COLO668 (cell line): ENCODE data around the gene HBM.
"Not testable (repeated sequence)": the region's sequence is repeated elsewhere in the genome, so short reads cannot be mapped to it uniquely, and the experiment has no call there.

Experiments used
- DNase-seq: peaks from one replicate; lab custom pipeline; 2025; ENCODE audit not compliant: unreplicated experiment; lab: John Stamatoyannopoulos, UW

Gene HBM

DNA sequence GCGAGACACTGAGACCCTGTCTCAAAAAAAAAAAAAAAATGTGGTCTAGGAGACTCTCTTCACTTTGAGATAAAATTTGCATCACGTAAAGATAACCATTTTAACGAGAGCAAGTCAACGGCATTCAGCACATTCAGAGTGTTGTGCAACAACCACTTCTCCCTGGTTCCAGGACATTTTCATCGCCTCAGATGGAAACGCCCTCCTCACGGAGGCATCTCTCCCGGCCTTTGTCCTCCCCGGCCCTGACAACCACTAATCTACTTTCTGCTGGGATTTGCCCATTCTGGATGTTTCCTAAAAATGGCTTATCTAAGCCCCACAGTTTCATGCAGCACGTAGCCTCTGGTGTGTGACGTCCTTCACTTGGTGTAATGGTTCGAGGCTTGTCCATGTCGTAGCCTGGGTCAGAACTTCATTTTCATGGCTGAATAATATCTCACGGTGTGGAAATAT, 21.0 kb upstream of the HBM start:
- DNase-seq: no peak

DNA sequence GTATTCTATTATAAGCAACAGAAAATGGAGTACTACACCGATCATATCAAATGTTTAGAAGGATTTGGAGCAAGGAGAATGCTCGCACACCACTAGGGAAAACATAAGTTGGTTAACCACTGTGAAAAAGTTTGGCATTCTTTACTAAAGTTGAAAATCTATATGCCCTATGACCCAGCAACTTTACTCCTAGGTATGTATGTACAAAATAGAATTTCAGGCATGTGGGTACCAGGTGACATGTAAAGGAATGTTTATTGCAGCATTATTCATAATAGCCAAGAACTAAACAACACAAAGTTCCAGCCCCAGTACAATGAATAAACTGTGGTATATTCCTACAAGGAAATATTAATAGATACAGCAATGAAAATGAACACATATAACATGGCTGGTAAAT, 19.1 kb upstream of the HBM start:
- no peak for DNase-seq

DNA sequence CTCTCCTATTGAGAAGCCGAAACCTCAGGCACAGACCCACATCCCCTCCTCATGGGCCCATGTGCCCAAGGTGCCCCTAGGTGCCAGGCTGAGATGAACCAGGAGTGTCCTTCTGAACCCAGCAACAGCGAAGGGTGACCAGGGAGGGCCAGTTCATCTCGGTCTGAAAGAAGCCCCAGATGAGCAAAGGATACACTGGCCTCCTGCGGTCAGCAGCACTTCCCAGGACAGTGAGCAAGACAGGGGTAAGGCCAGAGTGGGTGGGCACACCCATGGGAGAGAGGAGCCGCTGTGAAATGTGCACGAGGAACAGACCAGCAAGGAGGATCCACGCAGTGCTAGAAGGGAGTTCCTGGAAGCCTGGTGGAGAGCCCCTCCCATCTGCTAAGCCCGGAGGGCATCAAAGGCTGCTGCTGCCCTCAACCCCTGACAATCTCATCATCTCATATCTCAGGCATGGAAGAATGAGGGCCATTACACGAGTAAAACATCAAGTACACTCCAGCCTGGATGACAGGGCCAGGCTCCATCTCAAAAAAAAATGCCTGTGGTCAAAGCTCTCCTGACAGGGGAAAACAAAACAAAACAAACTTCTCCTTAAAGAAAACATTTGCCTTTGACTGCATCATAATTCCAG, 16.6 kb upstream of the HBM start:
- DNase-seq: no peak

DNA sequence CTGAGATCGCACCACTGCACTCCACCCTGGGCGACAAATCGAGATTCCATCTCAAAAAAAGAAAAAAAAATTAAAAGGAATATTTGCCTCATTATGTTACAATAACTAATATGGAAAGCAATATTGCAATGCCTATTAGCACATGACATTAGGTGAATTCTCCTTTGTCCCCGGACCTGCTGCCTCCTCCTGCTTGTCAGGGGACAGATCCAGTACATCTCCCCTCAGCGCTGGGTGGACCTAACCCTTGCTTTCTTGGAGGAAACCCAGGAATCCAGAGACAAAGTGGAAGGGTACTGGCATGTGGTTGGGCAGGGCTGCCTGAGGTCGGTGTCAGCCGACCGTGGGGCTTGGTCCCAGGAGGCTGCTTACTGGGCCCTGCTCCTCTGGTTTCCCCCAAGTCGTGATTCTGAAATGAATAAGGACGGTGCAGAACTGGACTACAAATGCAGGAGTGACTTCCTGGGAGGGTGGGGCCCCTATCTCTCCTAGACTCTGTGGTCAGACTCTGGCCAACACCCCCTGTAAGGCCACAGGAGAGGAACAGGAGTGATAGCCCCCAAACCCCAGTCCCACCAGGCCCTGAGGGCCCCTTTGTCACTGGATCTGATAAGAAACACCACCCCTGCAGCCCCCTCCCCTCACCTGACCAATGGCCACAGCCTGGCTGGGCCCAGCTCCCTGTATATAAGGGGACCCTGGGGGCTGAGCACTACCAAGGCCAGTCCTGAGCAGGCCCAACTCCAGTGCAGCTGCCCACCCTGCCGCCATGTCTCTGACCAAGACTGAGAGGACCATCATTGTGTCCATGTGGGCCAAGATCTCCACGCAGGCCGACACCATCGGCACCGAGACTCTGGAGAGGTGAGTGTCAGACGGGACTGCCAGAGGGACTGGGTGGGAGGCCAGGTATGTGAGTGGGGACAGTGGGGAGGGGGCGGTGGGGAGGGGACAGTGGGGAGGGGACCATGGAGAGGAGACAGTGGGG, 13.3 kb upstream of the HBM start, which contains the start of gene HBZ:
TSS of gene HBZ (plus strand) at position 504 of the 988 bp plus-strand sequence. CDS start at position 770, 266 bp downstream.
- no peak for DNase-seq

DNA sequence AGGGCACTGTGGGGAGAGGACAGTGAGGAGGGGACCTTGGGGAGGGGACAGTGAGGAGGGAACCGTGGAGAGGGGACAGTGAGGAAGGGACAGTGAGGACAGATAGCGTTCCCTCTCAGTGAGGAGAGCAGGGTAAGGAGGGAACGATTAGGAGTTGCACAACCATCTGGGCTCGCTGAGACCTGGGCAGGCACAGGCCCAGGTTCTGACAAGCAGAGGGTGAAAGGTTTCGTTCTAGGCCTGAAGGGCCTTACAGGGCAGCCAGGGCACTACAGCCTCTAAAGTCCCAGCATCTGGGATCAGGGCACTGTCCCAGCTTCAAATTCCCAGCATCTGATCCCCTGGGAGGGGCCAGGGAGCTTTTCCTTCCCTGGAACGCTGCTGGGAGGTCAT, 12.7 kb upstream of the HBM start:
- DNase-seq: not testable (repeated sequence)

DNA sequence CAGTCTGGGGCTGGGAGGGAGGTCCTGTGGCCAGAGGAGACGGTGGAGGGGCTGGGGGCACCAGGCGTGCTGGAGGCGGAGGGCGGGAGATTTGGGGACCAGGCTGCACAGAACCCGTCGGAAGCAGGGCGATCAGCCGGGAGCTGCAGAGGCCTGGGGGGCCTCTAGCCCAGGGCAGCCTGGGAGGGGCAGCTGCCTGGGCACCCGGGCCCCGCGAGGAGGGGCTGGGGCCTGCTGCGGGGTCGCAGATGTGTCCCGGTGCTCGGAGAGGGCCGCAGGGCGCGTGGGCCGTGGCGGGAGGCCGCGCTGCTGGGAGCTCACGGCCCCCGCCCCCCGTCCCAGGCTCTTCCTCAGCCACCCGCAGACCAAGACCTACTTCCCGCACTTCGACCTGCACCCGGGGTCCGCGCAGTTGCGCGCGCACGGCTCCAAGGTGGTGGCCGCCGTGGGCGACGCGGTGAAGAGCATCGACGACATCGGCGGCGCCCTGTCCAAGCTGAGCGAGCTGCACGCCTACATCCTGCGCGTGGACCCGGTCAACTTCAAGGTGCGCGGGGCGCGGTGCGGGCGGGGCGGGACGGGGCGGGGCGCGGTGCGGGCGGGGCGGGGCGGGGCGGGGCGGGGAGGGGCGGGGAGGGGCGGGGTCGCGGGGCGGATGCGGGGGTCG, 12.1 kb upstream of the HBM start:
- not testable (repeated sequence) for DNase-seq

DNA sequence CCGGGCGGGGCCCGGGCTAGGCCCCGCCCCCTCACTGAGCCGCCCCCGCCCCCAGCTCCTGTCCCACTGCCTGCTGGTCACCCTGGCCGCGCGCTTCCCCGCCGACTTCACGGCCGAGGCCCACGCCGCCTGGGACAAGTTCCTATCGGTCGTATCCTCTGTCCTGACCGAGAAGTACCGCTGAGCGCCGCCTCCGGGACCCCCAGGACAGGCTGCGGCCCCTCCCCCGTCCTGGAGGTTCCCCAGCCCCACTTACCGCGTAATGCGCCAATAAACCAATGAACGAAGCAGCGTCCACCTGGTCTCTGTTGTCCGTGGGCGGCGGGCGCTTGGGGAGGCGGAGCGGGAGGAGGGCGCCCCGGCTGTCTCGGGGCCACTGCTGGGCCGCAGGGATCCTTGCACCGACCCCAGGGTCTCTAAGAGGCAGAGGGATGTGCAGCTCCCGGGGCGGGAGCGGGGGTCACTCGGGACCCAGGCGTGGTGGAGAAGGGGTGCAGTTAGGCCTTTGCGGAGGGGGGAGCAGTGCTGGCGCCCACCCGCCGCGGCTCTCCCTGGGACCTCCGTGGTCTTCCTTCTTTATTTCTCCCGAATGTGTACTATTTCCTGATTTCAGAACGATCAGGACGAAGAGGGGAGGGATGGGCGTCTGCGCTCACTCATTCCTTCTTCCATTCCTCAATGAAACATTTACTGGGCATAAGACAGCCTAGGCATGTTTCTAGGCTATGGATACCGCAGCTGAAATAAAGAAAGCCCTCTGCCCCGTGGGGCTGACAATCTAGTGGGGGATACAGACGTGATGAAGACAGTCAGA, 11.4 kb upstream of the HBM start:
- DNase-seq: no peak

DNA sequence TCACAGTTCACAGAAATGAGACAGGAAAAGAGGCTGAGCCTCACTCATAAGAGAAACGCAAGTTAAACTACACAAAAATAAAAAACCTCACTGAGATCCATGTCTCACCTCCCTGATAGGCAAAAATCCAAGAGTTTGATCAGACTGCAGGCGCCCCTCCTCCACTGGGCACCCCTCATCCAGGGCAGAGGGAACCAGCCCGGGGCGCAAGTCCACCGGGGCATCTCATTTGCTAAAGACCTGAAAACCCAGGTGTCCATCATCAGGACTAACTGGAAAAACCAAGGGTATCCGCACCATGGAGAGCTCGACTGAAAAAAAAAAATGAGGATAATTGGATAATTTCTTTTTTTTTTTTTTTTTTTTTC, 10.8 kb upstream of the HBM start:
- DNase-seq: no peak

DNA sequence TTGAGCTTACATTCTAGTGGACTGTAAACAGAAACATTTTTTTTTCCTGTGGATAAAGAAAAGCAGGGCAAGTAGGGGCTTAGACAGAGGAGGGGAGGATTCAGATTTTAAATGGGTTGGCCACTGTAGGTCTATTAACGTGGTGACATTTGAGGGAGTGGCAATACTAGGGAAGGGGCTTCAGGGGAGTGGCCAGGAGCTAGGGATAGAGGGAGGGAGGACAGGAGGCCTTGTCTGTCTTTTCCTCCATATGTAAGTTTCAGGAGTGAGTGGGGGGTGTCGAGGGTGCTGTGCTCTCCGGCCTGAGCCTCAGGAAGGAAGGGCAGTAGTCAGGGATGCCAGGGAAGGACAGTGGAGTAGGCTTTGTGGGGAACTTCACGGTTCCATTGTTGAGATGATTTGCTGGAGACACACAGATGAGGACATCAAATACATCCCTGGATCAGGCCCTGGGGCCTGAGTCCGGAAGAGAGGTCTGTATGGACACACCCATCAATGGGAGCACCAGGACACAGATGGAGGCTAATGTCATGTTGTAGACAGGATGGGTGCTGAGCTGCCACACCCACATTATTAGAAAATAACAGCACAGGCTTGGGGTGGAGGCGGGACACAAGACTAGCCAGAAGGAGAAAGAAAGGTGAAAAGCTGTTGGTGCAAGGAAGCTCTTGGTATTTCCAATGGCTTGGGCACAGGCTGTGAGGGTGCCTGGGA, 6.5 kb upstream of the HBM start:
- DNase-seq: no peak

DNA sequence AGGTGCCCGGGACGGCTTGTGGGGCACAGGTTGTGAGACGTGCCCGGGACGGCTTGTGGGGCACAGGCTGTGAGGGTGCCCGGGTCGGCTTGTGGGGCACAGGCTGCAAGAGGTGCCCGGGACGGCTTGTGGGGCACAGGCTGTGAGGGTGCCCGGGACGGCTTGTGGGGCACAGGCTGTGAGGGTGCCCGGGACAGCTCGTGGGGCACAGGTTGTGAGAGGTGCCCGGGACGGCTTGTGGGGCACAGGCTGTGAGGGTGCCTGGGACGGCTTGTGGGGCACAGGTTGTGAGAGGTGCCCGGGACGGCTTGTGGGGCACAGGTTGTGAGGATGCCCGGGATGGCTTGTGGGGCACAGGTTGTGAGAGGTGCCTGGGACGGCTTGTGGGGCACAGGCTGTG, 5.5 kb upstream of the HBM start:
- not testable (repeated sequence) for DNase-seq

DNA sequence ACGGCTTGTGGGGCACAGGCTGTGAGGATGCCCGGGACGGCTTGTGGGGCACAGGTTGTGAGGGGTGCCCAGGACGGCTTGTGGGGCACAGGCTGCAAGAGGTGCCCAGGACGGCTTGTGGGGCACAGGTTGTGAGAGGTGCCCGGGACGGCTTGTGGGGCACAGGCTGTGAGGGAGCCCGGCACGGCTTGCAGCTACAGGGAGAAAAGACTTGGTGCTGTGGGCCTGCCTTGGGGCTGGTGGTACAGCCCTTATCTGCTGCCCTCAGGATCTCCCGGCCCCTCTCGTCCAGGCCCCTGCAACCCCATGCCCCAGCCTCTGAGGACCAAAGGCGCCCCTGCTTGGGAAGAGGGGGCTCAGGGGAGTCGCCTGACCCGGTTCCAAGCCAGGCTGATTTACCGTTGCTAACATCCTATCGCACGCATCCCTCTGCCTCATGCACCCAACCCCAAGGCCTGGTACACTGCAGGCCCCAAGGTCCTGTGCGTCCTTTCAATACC, 5.0 kb upstream of the HBM start:
- no peak for DNase-seq

DNA sequence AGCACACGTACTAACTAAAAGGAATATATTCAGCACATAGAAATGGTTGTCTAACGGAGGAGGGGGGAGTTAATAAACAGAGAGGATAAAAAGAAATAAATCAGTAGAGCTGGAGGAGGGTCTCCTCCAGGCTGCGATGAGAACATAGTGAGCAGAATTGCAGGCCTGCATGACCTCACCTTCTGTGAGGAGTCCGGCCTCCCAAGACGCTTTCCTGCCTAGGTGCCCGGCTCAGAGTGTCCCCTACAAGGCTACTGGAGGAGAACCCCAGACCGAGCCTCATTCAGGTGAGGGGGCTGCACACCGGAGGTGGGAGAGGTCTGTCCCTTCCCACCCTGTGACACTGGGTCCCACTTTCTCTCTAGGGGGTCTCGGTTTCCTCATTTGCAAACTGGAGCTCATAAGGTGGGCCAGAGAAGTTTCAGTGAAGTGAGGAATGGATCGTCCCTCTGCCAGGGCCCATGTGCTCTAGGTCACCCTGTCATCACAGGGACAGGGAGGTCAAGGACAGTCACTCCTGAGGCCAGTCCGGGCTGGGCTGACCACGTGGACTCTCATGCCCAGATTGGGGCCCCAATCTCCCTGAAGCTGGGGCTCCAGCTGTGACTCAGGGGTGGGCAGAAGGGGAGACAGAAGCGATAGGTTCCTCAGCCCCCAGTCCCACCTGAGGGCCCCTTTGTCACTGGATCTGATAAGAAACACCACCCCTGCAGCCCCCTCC, 3.3 kb upstream of the HBM start:
- no peak for DNase-seq

DNA sequence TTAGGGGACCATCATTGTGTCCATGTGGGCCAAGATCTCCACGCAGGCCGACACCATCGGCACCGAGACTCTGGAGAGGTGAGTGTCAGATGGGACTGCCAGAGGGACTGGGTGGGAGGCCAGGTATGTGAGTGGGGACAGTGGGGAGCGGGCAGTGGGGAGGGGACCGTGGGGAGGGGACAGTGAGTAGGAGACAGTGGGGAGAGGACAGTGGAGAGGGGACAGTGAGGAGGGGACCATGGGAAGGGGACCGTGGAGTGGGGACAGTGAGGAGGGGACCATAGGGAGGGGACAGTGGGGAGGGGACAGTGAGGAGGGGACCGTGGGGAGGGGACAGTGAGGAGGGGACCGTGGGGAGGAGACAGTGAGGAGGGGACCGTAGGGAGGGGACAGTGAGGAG, 2.6 kb upstream of the HBM start:
- not testable (repeated sequence) for DNase-seq

DNA sequence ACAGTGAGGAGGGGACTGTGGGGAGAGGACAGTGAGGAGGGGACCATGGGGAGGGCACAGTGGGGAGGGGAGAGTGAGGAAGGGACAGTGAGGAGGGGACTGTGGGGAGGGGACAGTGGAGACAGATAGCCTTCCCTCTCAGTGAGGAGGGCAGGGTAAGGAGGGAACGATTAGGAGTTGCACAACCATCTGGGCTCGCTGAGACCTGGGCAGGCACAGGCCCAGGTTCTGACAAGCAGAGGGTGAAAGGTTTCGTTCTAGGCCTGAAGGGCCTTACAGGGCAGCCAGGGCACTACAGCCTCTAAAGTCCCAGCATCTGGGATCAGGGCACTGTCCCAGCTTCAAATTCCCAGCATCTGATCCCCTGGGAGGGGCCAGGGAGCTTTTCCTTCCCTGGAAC, 2.1 kb upstream of the HBM start:
- not testable (repeated sequence) for DNase-seq

DNA sequence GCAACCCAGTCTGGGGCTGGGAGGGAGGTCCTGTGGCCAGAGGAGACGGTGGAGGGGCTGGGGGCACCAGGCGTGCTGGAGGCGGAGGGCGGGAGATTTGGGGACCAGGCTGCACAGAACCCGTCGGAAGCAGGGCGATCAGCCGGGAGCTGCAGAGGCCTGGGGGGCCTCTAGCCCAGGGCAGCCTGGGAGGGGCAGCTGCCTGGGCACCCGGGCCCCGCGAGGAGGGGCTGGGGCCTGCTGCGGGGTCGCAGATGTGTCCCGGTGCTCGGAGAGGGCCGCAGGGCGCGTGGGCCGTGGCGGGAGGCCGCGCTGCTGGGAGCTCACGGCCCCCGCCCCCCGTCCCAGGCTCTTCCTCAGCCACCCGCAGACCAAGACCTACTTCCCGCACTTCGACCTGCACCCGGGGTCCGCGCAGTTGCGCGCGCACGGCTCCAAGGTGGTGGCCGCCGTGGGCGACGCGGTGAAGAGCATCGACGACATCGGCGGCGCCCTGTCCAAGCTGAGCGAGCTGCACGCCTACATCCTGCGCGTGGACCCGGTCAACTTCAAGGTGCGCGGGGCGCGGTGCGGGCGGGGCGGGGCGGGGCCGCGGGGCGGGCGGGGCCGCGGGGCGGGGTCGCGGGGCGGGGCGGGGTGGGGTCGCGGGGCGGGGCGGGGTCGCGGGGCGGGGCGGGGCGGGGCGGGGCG, 1.5 kb upstream of the HBM start:
- DNase-seq: not testable (repeated sequence)

DNA sequence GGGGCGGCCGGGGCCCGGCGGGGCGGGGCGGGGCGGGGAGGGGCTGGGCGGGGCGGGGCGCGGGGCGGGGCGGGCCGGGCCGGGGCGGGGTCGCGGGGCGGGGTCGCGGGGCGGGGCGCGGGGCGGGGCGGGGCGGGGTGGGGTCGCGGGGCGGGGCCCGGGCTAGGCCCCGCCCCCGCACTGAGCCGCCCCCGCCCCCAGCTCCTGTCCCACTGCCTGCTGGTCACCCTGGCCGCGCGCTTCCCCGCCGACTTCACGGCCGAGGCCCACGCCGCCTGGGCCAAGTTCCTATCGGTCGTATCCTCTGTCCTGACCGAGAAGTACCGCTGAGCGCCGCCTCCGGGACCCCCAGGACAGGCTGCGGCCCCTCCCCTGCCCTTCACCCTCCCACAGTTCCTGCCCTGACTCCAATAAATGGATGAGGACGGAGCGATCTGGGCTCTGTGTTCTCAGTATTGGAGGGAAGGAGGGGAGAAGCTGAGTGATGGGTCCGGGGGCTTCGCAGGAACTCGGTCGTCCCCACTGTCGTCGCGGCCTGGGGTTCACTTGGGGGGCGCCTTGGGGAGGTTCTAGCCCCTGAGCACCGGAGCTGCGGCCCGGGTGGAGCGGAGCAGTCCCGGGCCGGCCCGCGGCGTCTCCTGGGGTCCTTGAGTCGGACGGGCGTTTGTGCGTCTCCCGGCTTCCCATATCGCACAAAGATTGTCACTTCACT, 795 bp upstream of the HBM start:
- no peak for DNase-seq

DNA sequence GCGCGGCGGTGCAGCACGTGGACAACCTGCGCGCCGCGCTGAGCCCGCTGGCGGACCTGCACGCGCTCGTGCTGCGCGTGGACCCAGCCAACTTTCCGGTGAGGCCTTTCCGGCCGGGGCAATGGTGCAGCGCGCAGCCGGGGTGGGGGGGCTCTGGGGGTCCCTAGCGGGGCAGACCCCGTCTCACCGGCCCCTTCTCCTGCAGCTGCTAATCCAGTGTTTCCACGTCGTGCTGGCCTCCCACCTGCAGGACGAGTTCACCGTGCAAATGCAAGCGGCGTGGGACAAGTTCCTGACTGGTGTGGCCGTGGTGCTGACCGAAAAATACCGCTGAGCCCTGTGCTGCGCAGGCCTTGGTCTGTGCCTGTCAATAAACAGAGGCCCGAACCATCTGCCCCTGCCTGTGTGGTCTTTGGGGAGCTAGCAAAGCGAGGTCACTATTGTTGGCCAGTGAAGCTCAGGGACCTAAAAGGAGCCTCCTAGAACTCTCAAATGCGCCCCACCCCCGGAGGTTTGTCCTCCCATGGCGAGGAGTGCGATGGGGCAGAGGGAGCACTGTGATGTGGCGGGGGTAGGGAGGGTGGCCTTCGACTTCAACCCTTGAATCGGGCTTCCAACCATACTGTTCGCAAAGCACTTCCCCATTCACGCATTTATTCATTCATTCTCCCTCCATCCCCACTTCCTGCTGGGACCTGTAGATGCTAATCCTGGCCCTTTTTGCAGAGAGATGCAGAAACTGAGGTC, 770 bp downstream of the HBM start:
- no peak for DNase-seq
